HepG2 (cell line): Measurements from ENCODE around the gene SOHLH2. TPM values are rescaled to one million over a fixed set of nuclear protein-coding genes. Genes with fewer than 3 reads are reported as not detected.

Experiments
- ARHGAP35 ChIP-seq: sonication (generic); formaldehyde crosslinking; IDR thresholded peaks from 2 replicates; pipeline ENCODE4 v1.9.0; 2022; ENCODE audit warnings: mild to moderate bottlenecking, inconsistent platforms, moderate library complexity, missing genetic modification reagents, borderline replicate concordance
- MAFK ChIP-seq, 2 experiments: IDR thresholded peaks in 1 of 2; conservative IDR thresholded peaks in 1 of 2; 2 replicates each; pipeline ENCODE4 v1.6.1; 2011; ENCODE audit warnings: improper control_type of control experiment in 2 of 2, low read length in 2 of 2
- PHF21A ChIP-seq: sonication (generic); formaldehyde crosslinking; IDR thresholded peaks from 2 replicates; pipeline ENCODE4 v1.5.0; 2020; ENCODE audit warnings: mild to moderate bottlenecking, missing genetic modification reagents
- RNF2 ChIP-seq: fragments of 450-650 bp; conservative IDR thresholded peaks from 2 replicates; pipeline ENCODE4 v1.6.1; 2016; ENCODE audit warnings: low read depth
- polyA plus RNA-seq, 8 experiments: library from polyadenylated mRNA; depleted of rRNA in 3 of 8; stranded (reverse) in 7 of 8; unstranded in 1 of 8; fragments of >200 nt; fragmentation: Illumina TruSeq in 4 of 8; extraction: Trizol in 4 of 8; gene quantifications; 2 replicates each; pipeline versions ENCODE4 v1.2.1 to v1.2.3, GENCODE V29; 2011 to 2016; ENCODE audit warnings: low read depth in 4 of 8, missing spikeins in 1 of 8, mixed read lengths in 1 of 8; ENCODE audit not compliant: insufficient read depth in 1 of 8
- total RNA-seq, 5 experiments: library from RNA; depleted of rRNA; stranded (reverse); fragments of >200 nt; fragmentation: Illumina TruSeq; extraction: Trizol; gene quantifications; 2 replicates each; pipeline ENCODE4 v1.2.3, GENCODE V29; 2016; ENCODE audit warnings: low read depth in 1 of 5
- TF ChIP-seq, protein P1 (sequence below): sonication (generic); formaldehyde crosslinking; IDR thresholded peaks from 2 replicates; pipeline ENCODE4 v1.4.0; 2020; ENCODE audit warnings: missing genetic modification reagents, borderline replicate concordance
- TF ChIP-seq, protein P2 (sequence below), 2 experiments: sonication (generic) in 1 of 2; formaldehyde crosslinking in 1 of 2; IDR thresholded peaks; 2 replicates each; pipeline versions ENCODE4 v1.5.1 to v1.6.1; 2011 to 2020; ENCODE audit warnings: borderline replicate concordance in 1 of 2, low read depth in 1 of 2, low read length in 1 of 2, mild to moderate bottlenecking in 1 of 2, missing genetic modification reagents in 1 of 2, moderate library complexity in 1 of 2
- TF ChIP-seq, protein P3 (sequence below): sonication (generic); formaldehyde crosslinking; IDR thresholded peaks from 2 replicates; pipeline ENCODE4 v1.4.0; 2020; ENCODE audit warnings: mild to moderate bottlenecking, missing genetic modification reagents

SOHLH2 gene
- total and polyA plus RNA-seq, 2 of the 13 experiments (the other 11 are each of a cell fraction or from before 2014, with no cell fraction given), result not detected

DNA sequence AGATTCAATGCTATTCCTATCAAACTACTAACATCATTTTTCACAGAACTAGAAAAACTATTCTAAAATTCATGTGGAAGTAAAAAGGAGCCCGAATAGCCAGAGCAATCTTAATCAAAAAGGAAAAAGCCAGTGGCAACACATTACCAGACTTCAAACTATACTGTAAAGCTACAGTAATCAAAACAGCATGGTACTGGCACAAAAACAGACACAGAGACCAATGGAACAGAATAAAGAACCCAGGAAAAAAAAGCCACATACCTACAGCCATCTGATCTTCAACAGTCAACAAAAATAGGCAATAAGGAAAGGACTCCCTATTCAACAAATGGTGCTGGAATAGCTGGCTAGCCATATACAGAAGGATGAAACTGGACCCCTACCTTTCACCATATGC is 10.4 kb upstream of the SOHLH2 start (continued):
- TF ChIP-seq, protein P1, sequence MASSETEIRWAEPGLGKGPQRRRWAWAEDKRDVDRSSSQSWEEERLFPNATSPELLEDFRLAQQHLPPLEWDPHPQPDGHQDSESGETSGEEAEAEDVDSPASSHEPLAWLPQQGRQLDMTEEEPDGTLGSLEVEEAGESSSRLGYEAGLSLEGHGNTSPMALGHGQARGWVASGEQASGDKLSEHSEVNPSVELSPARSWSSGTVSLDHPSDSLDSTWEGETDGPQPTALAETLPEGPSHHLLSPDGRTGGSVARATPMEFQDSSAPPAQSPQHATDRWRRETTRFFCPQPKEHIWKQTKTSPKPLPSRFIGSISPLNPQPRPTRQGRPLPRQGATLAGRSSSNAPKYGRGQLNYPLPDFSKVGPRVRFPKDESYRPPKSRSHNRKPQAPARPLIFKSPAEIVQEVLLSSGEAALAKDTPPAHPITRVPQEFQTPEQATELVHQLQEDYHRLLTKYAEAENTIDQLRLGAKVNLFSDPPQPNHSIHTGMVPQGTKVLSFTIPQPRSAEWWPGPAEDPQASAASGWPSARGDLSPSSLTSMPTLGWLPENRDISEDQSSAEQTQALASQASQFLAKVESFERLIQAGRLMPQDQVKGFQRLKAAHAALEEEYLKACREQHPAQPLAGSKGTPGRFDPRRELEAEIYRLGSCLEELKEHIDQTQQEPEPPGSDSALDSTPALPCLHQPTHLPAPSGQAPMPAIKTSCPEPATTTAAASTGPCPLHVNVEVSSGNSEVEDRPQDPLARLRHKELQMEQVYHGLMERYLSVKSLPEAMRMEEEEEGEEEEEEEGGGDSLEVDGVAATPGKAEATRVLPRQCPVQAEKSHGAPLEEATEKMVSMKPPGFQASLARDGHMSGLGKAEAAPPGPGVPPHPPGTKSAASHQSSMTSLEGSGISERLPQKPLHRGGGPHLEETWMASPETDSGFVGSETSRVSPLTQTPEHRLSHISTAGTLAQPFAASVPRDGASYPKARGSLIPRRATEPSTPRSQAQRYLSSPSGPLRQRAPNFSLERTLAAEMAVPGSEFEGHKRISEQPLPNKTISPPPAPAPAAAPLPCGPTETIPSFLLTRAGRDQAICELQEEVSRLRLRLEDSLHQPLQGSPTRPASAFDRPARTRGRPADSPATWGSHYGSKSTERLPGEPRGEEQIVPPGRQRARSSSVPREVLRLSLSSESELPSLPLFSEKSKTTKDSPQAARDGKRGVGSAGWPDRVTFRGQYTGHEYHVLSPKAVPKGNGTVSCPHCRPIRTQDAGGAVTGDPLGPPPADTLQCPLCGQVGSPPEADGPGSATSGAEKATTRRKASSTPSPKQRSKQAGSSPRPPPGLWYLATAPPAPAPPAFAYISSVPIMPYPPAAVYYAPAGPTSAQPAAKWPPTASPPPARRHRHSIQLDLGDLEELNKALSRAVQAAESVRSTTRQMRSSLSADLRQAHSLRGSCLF (CRISPR knock-in tag), result no peak
- TF ChIP-seq, protein P2, sequence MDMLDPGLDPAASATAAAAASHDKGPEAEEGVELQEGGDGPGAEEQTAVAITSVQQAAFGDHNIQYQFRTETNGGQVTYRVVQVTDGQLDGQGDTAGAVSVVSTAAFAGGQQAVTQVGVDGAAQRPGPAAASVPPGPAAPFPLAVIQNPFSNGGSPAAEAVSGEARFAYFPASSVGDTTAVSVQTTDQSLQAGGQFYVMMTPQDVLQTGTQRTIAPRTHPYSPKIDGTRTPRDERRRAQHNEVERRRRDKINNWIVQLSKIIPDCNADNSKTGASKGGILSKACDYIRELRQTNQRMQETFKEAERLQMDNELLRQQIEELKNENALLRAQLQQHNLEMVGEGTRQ (IDR thresholded peaks at IDR 0.05; ENCODE audit: low read depth, low read length), result no peak
- TF ChIP-seq, protein P2 (CRISPR knock-in tag; IDR thresholded peaks at IDR 0.05; ENCODE audit: borderline replicate concordance), result no peak
- TF ChIP-seq PHF21A (CRISPR knock-in tag) (no peak), ARHGAP35 (CRISPR knock-in tag) (no peak), MAFK (conservative IDR thresholded peaks at IDR 0.05 in 1 of 2, IDR thresholded peaks at IDR 0.05 in 1 of 2; ENCODE audit: low read length in 2 of 2) (no peak), RNF2 (no peak)
- TF ChIP-seq, protein P3, sequence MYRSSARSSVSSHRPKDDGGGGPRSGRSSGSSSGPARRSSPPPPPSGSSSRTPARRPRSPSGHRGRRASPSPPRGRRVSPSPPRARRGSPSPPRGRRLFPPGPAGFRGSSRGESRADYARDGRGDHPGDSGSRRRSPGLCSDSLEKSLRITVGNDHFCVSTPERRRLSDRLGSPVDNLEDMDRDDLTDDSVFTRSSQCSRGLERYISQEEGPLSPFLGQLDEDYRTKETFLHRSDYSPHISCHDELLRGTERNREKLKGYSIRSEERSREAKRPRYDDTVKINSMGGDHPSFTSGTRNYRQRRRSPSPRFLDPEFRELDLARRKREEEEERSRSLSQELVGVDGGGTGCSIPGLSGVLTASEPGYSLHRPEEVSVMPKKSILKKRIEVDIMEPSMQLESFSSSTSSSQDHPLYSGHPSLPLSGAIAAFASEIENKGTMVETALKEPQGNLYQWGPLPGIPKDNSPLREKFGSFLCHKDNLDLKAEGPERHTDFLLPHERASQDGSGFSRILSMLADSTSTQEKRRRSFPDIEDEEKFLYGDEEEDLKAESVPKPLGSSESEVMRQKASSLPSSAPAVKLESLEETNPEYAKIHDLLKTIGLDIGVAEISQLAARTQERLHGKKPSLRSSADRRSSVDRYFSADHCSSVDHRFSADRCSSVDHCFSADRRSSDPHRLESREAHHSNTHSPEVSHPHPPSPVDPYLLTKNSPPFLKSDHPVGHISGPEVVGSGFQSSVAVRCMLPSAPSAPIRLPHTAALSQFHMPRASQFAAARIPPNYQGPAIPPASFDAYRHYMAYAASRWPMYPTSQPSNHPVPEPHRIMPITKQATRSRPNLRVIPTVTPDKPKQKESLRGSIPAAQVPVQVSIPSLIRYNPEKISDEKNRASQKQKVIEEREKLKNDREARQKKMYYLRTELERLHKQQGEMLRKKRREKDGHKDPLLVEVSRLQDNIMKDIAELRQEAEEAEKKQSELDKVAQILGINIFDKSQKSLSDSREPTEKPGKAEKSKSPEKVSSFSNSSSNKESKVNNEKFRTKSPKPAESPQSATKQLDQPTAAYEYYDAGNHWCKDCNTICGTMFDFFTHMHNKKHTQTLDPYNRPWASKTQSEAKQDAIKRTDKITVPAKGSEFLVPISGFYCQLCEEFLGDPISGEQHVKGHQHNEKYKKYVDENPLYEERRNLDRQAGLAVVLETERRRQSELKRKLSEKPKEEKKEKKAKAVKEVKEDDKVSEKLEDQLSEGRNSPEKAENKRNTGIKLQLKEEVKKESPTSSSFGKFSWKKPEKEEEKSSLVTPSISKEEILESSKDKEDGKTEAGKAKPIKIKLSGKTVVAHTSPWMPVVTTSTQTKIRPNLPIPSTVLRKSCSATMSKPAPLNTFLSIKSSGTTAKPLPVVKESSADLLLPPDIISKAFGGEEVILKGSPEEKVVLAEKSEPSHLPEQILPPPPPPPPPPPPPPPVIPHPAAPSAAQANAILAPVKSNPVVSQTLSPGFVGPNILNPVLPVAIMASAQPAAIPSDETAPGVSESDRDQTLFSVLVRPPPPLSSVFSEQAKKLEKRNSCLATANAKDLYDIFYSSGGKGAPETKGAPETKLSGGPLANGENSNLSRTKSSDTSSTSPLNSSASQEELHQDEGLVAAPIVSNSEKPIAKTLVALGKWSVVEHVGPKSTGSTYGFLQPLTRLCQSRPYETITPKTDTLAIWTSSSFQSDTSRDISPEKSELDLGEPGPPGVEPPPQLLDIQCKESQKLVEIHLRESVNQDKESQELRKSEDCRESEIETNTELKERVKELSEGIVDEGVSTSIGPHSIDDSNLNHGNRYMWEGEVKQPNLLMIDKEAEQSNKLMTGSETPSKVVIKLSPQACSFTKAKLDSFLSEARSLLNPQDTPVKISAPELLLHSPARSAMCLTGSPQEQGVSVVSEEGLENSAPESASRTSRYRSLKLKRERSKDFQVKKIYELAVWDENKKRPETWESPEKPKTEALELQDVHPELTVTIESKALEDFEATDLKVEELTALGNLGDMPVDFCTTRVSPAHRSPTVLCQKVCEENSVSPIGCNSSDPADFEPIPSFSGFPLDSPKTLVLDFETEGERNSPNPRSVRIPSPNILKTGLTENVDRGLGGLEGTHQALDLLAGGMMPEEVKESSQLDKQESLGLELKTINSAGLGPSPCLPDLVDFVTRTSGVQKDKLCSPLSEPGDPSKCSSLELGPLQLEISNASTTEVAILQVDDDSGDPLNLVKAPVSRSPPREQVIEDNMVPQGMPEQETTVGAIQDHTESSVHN (CRISPR knock-in tag), result no peak
